ENCODE data around the gene PGS1. TPM values are rescaled to one million over a fixed set of nuclear protein-coding genes. Genes with fewer than 3 reads are reported as not detected.

PGS1 gene
- total and polyA plus RNA-seq, 2 donors from 2014 or later, result 15.6 to 65.4 TPM

GRCh38 chr17:78426293-78426879, 47.9 kb downstream of the PGS1 start:
- no peaks in the 10 kb centered on the region for H3K4me1 ChIP-seq (ENCODE audit: control insufficient read depth in 2 of 3, insufficient read depth in 2 of 3, low read depth in 1 of 3, low read length in 3 of 3)
- H3K27ac ChIP-seq (ENCODE audit: low read depth in 2 of 2, low read length in 2 of 2), result no peak overlapping the region
- H3K27me3 ChIP-seq (ENCODE audit: control insufficient read depth, insufficient read depth, low read length), result no peaks in the 10 kb centered on the region
- no peak for TF ChIP-seq CTCF (IDR thresholded peaks at IDR 0.05; ENCODE audit: borderline replicate concordance, extremely low read depth, insufficient read depth)
- H3K36me3 ChIP-seq (ENCODE audit: control insufficient read depth in 2 of 3, insufficient read depth in 3 of 3, low read length in 3 of 3), result peaks cover 0 to 29% (median 14%) of the 10 kb centered on the region in 3 donors
- DNase-seq, result peak in 1 of 5 donors; percentile 64
- no peaks in the 10 kb centered on the region for H3K9me3 ChIP-seq (ENCODE audit: control insufficient read depth in 2 of 3, insufficient read depth in 1 of 3, low read length in 3 of 3)
- no peak for FAIRE-seq
- intact Hi-C loops (cut with DNase I), result no loop called here
- H3K4me3 ChIP-seq (ENCODE audit: low read length in 3 of 3), result no peak overlapping the region
- H3K9ac ChIP-seq (ENCODE audit: low read length in 3 of 3), result no peak overlapping the region

- Histone ChIP-seq H3K4me1 (ENCODE audit: control insufficient read depth in 2 of 3, insufficient read depth in 2 of 3, low read depth in 1 of 3, low read length in 3 of 3) (no peaks in the 10 kb centered on the region), H3K9ac (ENCODE audit: low read length in 3 of 3) (no peak overlapping the region), H3K9me3 (ENCODE audit: control insufficient read depth in 2 of 3, insufficient read depth in 1 of 3, low read length in 3 of 3) (no peaks in the 10 kb centered on the region), H3K4me3 (ENCODE audit: low read length in 3 of 3) (no peak overlapping the region), H3K36me3 (ENCODE audit: control insufficient read depth in 2 of 3, insufficient read depth in 3 of 3, low read length in 3 of 3) (peaks cover 0 to 27% (median 14%) of the 10 kb centered on the region in 3 donors), H3K27me3 (ENCODE audit: control insufficient read depth, insufficient read depth, low read length) (no peaks in the 10 kb centered on the region), H3K27ac (ENCODE audit: low read depth in 2 of 2, low read length in 2 of 2) (no peak overlapping the region)
- TF ChIP-seq CTCF (IDR thresholded peaks at IDR 0.05; ENCODE audit: borderline replicate concordance, extremely low read depth, insufficient read depth), result no peak
- FAIRE-seq, result no peak
- DNase-seq, result peak in 1 of 5 donors; percentile 76
- intact Hi-C loops (cut with DNase I), result no loop called here
Observed at GRCh38 chr17:78427140-78427539, 48.7 kb downstream of the PGS1 start.

GRCh38 chr17:78428025-78428575, 49.7 kb downstream of the PGS1 start:
- no peak overlapping the region for H3K9ac ChIP-seq (ENCODE audit: low read length in 3 of 3)
- no peak overlapping the region for H3K4me3 ChIP-seq (ENCODE audit: low read length in 3 of 3)
- DNase-seq (peak in 1 of 5 donors; percentile 68), FAIRE-seq (no peak)
- peaks cover 0 to 27% (median 13%) of the 10 kb centered on the region in 3 donors for H3K36me3 ChIP-seq (ENCODE audit: control insufficient read depth in 2 of 3, insufficient read depth in 3 of 3, low read length in 3 of 3)
- H3K4me1 ChIP-seq (ENCODE audit: control insufficient read depth in 2 of 3, insufficient read depth in 2 of 3, low read depth in 1 of 3, low read length in 3 of 3), result peaks cover 0 to 2% (median 0%) of the 10 kb centered on the region in 3 donors
- no peaks in the 10 kb centered on the region for H3K9me3 ChIP-seq (ENCODE audit: control insufficient read depth in 2 of 3, insufficient read depth in 1 of 3, low read length in 3 of 3)
- TF ChIP-seq CTCF (IDR thresholded peaks at IDR 0.05; ENCODE audit: borderline replicate concordance, extremely low read depth, insufficient read depth), result no peak
- intact Hi-C loops (cut with DNase I), result no loop called here
- no peaks in the 10 kb centered on the region for H3K27me3 ChIP-seq (ENCODE audit: control insufficient read depth, insufficient read depth, low read length)
- H3K27ac ChIP-seq (ENCODE audit: low read depth in 2 of 2, low read length in 2 of 2), result no peak overlapping the region

All from kidney (tissue), 14 donors.